Left lung (tissue), 10 donors: Measurements from ENCODE around the gene ZNF730. TPM values are rescaled to one million over a fixed set of nuclear protein-coding genes. Genes with fewer than 3 reads are reported as not detected.

Experiments
- ATAC-seq: fragments of 200-7000 bp; cut with Tn5 transposase; one replicate; pipeline ENCODE4 v1.9.1; 2020; ENCODE audit warnings: moderate library complexity
- DNase-seq, 4 donors: peaks; one replicate each; pipeline ENCODE4 v3.0.0-alpha.2; 2013 to 2020
- H3K27ac ChIP-seq, 2 donors: fragments of 200-600 bp; sonication (generic) in 1 of 2; one replicate each; pipeline versions ENCODE4 v1.5.0 to v1.8.0; 2020 to 2021
- H3K27me3 ChIP-seq, 2 donors: fragments of 200-600 bp; sonication (generic) in 1 of 2; one replicate each; pipeline versions ENCODE4 v1.5.0 to v1.8.0; 2020 to 2021
- H3K36me3 ChIP-seq, 2 donors: fragments of 200-600 bp; sonication (generic) in 1 of 2; one replicate each; pipeline versions ENCODE4 v1.5.0 to v1.8.0; 2020 to 2021
- H3K4me1 ChIP-seq, 2 donors: fragments of 200-600 bp; one replicate each; pipeline ENCODE4 v1.8.0; 2021
- H3K4me3 ChIP-seq, 2 donors: fragments of 200-600 bp; sonication (generic) in 1 of 2; one replicate each; pipeline versions ENCODE4 v1.5.0 to v1.8.0; 2020 to 2021; ENCODE audit warnings: mild to moderate bottlenecking in 1 of 2
- H3K9me3 ChIP-seq, 2 donors: fragments of 200-600 bp; sonication (generic) in 1 of 2; one replicate each; pipeline versions ENCODE4 v1.5.0 to v1.8.0; 2020 to 2021
- intact Hi-C, 2 donors: fragments of 100-400 bp; cut with DNase I; formaldehyde crosslinking; loops; one replicate each; pipeline versions ENCODE4 v1.11.2 to v1.14.2; 2022
- polyA plus RNA-seq, 6 donors: library from polyadenylated mRNA; unstranded; fragments of 120-200 nt; gene quantifications; one replicate each; pipeline ENCODE4 v1.2.1, GENCODE V29; 2013; ENCODE audit not compliant: insufficient read length in 6 of 6
- total RNA-seq, 2 donors: library from RNA; stranded (reverse); fragmentation: NEBNext Ultra II Directional; extraction: Animal tissue kit (Norgen Biotek cat#: 25700); gene quantifications; one replicate each; pipeline ENCODE4 v1.2.1, GENCODE V29; 2021
- TF ChIP-seq, protein P1 (sequence below), 2 donors: fragments of 200-600 bp; sonication (generic) in 1 of 2; IDR thresholded peaks; one replicate each; pipeline versions ENCODE4 v1.5.0 to v1.8.0; 2021; ENCODE audit warnings: antibody characterized with exemption in 2 of 2
- donor health status: DM: no; HTN: yes; CAD: no.
- donor health status: DM: no; HTN: no; CAD: no.

The ZNF730 gene
- total and polyA plus RNA-seq, 8 donors, result 2.8 to 14.0 (median 10.6) TPM

GRCh38 chr19:23093832-23094231, 23.0 kb upstream of the ZNF730 start:
- H3K27ac ChIP-seq, result no peak overlapping the region
- DNase-seq (no peak), ATAC-seq (no peak)
- H3K4me1 ChIP-seq, result no peaks in the 10 kb centered on the region
- peaks cover 0 to 89% of the 10 kb centered on the region in 2 donors for H3K9me3 ChIP-seq
- H3K36me3 ChIP-seq, result peaks cover 0 to 29% of the 10 kb centered on the region in 2 donors
- intact Hi-C loops, result no loop called here
- no peak overlapping the region for H3K4me3 ChIP-seq
- no peaks in the 10 kb centered on the region for H3K27me3 ChIP-seq
- TF ChIP-seq, protein P1, sequence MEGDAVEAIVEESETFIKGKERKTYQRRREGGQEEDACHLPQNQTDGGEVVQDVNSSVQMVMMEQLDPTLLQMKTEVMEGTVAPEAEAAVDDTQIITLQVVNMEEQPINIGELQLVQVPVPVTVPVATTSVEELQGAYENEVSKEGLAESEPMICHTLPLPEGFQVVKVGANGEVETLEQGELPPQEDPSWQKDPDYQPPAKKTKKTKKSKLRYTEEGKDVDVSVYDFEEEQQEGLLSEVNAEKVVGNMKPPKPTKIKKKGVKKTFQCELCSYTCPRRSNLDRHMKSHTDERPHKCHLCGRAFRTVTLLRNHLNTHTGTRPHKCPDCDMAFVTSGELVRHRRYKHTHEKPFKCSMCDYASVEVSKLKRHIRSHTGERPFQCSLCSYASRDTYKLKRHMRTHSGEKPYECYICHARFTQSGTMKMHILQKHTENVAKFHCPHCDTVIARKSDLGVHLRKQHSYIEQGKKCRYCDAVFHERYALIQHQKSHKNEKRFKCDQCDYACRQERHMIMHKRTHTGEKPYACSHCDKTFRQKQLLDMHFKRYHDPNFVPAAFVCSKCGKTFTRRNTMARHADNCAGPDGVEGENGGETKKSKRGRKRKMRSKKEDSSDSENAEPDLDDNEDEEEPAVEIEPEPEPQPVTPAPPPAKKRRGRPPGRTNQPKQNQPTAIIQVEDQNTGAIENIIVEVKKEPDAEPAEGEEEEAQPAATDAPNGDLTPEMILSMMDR (IDR thresholded peaks at IDR 0.05), result no peak

DNA sequence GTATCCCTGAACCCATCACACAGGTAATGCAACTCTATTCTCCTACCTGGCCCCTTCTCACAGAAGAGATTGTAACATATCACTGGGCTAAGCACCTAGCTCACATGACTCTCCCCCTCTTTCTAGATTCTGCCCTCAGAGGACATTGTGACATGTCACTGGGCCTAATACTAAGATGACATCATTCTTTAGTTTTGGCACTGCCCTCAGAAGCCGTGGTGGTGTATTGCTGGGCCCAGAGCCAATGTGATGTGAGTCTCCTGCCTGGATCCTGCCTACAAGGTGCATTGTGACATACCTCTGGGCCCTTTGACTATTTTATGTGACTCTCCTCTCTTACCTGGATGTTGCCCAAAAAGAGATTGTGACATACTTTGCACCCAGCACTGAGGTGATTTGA, 21.4 kb upstream of the ZNF730 start:
- ATAC-seq, result no peak
- DNase-seq, result no peak
- Histone ChIP-seq H3K27me3 (no peaks in the 10 kb centered on the region), H3K4me1 (no peaks in the 10 kb centered on the region), H3K9me3 (peaks cover 0 to 80% of the 10 kb centered on the region in 2 donors), H3K27ac (no peak overlapping the region), H3K36me3 (peaks cover 0 to 34% of the 10 kb centered on the region in 2 donors), H3K4me3 (no peak overlapping the region)
- intact Hi-C loops, result no loop called here
- TF ChIP-seq, protein P1 (IDR thresholded peaks at IDR 0.05), result no peak

DNA sequence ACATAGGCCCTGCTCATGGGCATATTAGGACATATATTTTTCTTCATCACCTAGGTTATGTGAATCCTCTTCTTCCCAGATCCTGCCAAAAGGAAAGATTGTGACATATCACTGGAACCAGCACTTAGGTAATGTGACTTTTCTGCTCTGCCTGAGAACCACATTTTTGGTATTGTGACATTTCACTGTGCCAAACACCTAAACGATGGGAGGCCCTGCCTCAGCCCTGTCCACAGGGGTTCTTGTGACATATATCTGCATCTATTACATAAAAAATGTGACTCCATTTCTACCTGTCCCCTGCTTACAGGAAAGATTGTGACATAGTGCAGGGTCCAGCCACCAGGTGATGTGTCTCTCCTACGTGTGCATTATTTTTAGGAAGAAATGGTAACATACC, 18.5 kb upstream of the ZNF730 start:
- no peak overlapping the region for H3K27ac ChIP-seq
- ATAC-seq, result no peak
- H3K36me3 ChIP-seq, result peaks cover 0 to 26% of the 10 kb centered on the region in 2 donors
- H3K9me3 ChIP-seq, result peaks cover 0 to 54% of the 10 kb centered on the region in 2 donors
- TF ChIP-seq, protein P1 (IDR thresholded peaks at IDR 0.05), result no peak
- intact Hi-C loops, result no loop called here
- DNase-seq, result no peak
- H3K4me3 ChIP-seq, result no peak overlapping the region
- H3K4me1 ChIP-seq, result no peaks in the 10 kb centered on the region
- H3K27me3 ChIP-seq, result no peaks in the 10 kb centered on the region

DNA sequence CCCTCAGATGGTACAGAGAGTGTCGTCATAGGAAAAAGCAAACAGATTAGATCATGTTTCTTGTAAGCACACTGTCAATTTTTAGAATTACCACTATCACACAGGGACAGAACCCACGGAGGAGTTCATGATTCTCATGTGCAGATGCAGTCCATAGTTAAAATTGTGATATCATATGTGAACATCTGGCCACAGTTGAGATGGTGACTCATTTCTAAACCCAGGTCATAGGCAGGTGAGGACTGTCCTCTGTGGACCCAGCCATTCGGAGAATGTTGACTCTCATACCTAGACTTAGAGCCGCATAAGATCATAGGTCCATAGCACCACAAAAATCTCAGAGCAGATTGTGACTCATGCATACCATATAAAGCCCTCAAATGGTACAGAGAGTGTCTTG, 17.8 kb upstream of the ZNF730 start:
- peaks cover 0 to 26% of the 10 kb centered on the region in 2 donors for H3K36me3 ChIP-seq
- DNase-seq (no peak), ATAC-seq (no peak)
- no peaks in the 10 kb centered on the region for H3K27me3 ChIP-seq
- intact Hi-C loops, result no loop called here
- no peak overlapping the region for H3K4me3 ChIP-seq
- H3K9me3 ChIP-seq, result peaks cover 0 to 48% of the 10 kb centered on the region in 2 donors
- no peaks in the 10 kb centered on the region for H3K4me1 ChIP-seq
- H3K27ac ChIP-seq, result no peak overlapping the region
- TF ChIP-seq, protein P1 (IDR thresholded peaks at IDR 0.05), result no peak

DNA sequence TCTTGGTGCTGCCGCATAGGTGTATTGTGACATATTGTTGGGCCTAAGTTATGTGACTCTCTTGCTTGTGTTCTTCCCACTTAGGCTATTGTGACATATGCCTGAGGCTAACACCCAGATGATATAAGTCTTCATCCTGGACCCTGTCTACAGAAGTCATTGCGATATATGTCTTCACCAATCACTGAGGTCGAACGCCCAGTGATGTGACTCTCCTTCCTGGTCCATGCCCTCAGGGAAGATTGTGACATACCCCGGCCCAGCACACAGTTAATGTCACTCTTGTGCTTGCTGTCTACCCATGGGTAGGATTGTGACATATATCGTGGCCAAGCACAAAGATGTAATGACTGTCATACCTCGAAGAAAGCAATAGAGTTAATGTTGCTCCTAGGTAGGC, 16.9 kb upstream of the ZNF730 start:
- intact Hi-C loops, result no loop called here
- H3K9me3 ChIP-seq, result peaks cover 0 to 39% of the 10 kb centered on the region in 2 donors
- H3K27me3 ChIP-seq, result no peaks in the 10 kb centered on the region
- TF ChIP-seq, protein P1 (IDR thresholded peaks at IDR 0.05), result no peak
- ATAC-seq, result no peak
- H3K27ac ChIP-seq, result no peak overlapping the region
- H3K4me1 ChIP-seq, result no peaks in the 10 kb centered on the region
- H3K4me3 ChIP-seq, result no peak overlapping the region
- DNase-seq, result no peak
- H3K36me3 ChIP-seq, result peaks cover 0 to 24% of the 10 kb centered on the region in 2 donors
